K562 (cell line): ENCODE measurements around the gene PLEKHA7. TPM values are rescaled to one million over a fixed set of nuclear protein-coding genes. Genes with fewer than 3 reads are reported as not detected.

Source experiments
- ATAC-seq: fragments of 200-7000 bp; cut with Tn5 transposase; 3 replicates; pipeline ENCODE4 v1.9.1; 2020; ENCODE audit warnings: moderate library complexity
- BruUV-seq: library from RNA; stranded (reverse); fragments of 400-500 nt; replicated peaks from 2 replicates; lab custom pipeline; 2021; lab: Mats Ljungman, UMichigan
- CTCF ChIA-PET: fragments of 300-600 bp; formaldehyde crosslinking; extraction: SDS; loops from one replicate; lab custom pipeline; 2021; ENCODE audit warnings: low intra/inter-chr PET ratio; lab: Yijun Ruan, JAX
- POLR2A ChIA-PET: fragments of 300-600, 350-650 bp; sonication (Branson Sonifier 250); formaldehyde crosslinking; extraction: SDS; loops from one replicate; lab custom pipeline; 2021; ENCODE audit warnings: antibody characterized with exemption, inconsistent platforms; lab: Yijun Ruan, JAX
- DNase-seq, 4 experiments: peaks; one replicate each; pipeline versions ENCODE4 v3.0.0 to v3.0.0-alpha.2; 2011 to 2018; ENCODE audit warnings: low spot score in 3 of 4, mixed read lengths in 3 of 4; ENCODE audit errors: extremely low read depth in 1 of 4
- FAIRE-seq: peaks from 2 replicates; lab custom pipeline; 2011; peaks lifted over from hg19 to GRCh38; lab: Jason Lieb, UNC
- H2AFZ ChIP-seq: 2 replicates; pipeline ENCODE4 v1.6.0; 2011; ENCODE audit warnings: low read depth, low read length, control low read depth, inconsistent platforms
- H3K27ac ChIP-seq: fragments of 200-600 bp; 3 replicates; pipeline ENCODE4 v1.8.0; 2011; ENCODE audit warnings: low read depth, mild to moderate bottlenecking, control low read depth, inconsistent platforms, low read length, moderate library complexity, mixed read lengths; ENCODE audit errors: extremely low read depth
- H3K27me3 ChIP-seq, 2 experiments: fragments of 300-600 bp in 1 of 2; 2 replicates in 1 of 2; 3 replicates in 1 of 2; pipeline versions ENCODE4 v1.6.0 to v1.8.0; 2011; ENCODE audit warnings: inconsistent platforms in 2 of 2, low read length in 2 of 2, mild to moderate bottlenecking in 1 of 2, mixed read lengths in 1 of 2, moderate library complexity in 1 of 2; ENCODE audit not compliant: control insufficient read depth in 2 of 2, insufficient read depth in 2 of 2
- H3K36me3 ChIP-seq: fragments of 300-600 bp; 3 replicates; pipeline ENCODE4 v1.8.0; 2011; ENCODE audit warnings: mild to moderate bottlenecking, low read length, inconsistent platforms; ENCODE audit not compliant: control insufficient read depth, insufficient read depth
- H3K4me1 ChIP-seq, 2 experiments: fragments of 200-600 bp in 1 of 2; replicated peaks in 1 of 2; 2 replicates in 1 of 2; 3 replicates in 1 of 2; pipeline versions ENCODE4 v1.5.1 to v1.8.0; 2011; ENCODE audit warnings: inconsistent platforms in 2 of 2, low read length in 2 of 2, mild to moderate bottlenecking in 1 of 2, mixed read lengths in 1 of 2, moderate library complexity in 1 of 2; ENCODE audit not compliant: control insufficient read depth in 2 of 2, insufficient read depth in 2 of 2
- H3K4me2 ChIP-seq: 2 replicates; pipeline ENCODE4 v1.6.1; 2011; ENCODE audit warnings: low read length, control low read depth, inconsistent platforms, mixed read lengths; ENCODE audit not compliant: insufficient read depth
- H3K4me3 ChIP-seq: fragments of 200-600 bp; sonication (generic), shearing (Covaris generic); 2 replicates; pipeline ENCODE4 v1.5.1; 2016; ENCODE audit warnings: control low read depth, inconsistent platforms
- H3K79me2 ChIP-seq: fragments of 200-600 bp; 3 replicates; pipeline ENCODE4 v1.8.0; 2011; ENCODE audit warnings: low read length, inconsistent platforms; ENCODE audit not compliant: control insufficient read depth, insufficient read depth
- H3K9ac ChIP-seq, 2 experiments: 2 replicates each; pipeline versions ENCODE4 v1.6.0 to v1.6.1; 2011; ENCODE audit warnings: low read depth in 2 of 2, low read length in 2 of 2, control low read depth in 1 of 2, inconsistent platforms in 1 of 2, mild to moderate bottlenecking in 1 of 2, mixed read lengths in 1 of 2; ENCODE audit not compliant: insufficient read depth in 1 of 2
- H3K9me1 ChIP-seq: one replicate; pipeline ENCODE4 v1.6.0; 2011; ENCODE audit warnings: inconsistent platforms, mild to moderate bottlenecking, low read length, moderate library complexity; ENCODE audit not compliant: control insufficient read depth, insufficient read depth
- H3K9me3 ChIP-seq: replicated peaks from 2 replicates; pipeline ENCODE4 v1.5.1; 2011; ENCODE audit warnings: low read depth, low read length, inconsistent platforms; ENCODE audit not compliant: control insufficient read depth, insufficient read depth
- H4K20me1 ChIP-seq: replicated peaks from 2 replicates; pipeline ENCODE4 v1.6.1; 2011; ENCODE audit warnings: low read length, inconsistent platforms, mixed read lengths; ENCODE audit not compliant: control insufficient read depth, insufficient read depth
- CTCF ChIP-seq, 3 experiments: IDR thresholded peaks in 2 of 3; conservative IDR thresholded peaks in 1 of 3; 2 replicates each; pipeline ENCODE4 v1.5.1; 2011 to 2012; ENCODE audit warnings: low read length in 3 of 3, mild to moderate bottlenecking in 3 of 3, control low read depth in 2 of 3, improper control_type of control experiment in 1 of 3, inconsistent platforms in 1 of 3, low read depth in 1 of 3, mixed read lengths in 1 of 3, moderate library complexity in 1 of 3; ENCODE audit not compliant: insufficient read depth in 2 of 3
- TCF15 ChIP-seq: fragments of 250-450 bp; sonication (Bioruptor Pico); IDR thresholded peaks from 2 replicates; pipeline ENCODE4 v1.8.0; 2022; ENCODE audit warnings: moderate library complexity, mild to moderate bottlenecking, inconsistent platforms
- ZNF408 ChIP-seq: fragments of 250-450 bp; sonication (Bioruptor Pico); IDR thresholded peaks from 2 replicates; pipeline ENCODE4 v1.4.0; 2020; ENCODE audit warnings: low read depth, mild to moderate bottlenecking, moderate library complexity
- ZNF830 ChIP-seq: fragments of 250-450 bp; sonication (Bioruptor Pico); IDR thresholded peaks from 2 replicates; pipeline ENCODE4 v1.5.0; 2021; ENCODE audit warnings: mild to moderate bottlenecking
- WGBS: fragments of 100-300 bp; shearing (Covaris generic); methylation state at CpG from one replicate; pipeline ENCODE4 v1.1.6; 2016; ENCODE audit warnings: low coverage, mixed read lengths; ENCODE audit not compliant: insufficient coverage; ENCODE audit errors: missing lambda C conversion rate; 5-methylcytosine and 5-hydroxymethylcytosine counted together
- in situ Hi-C: fragments of 300-500 bp; cut with MboI; formaldehyde crosslinking; loops from 4 replicates; pipeline ENCODE4 v1.15.0; 2018; ENCODE audit warnings: inconsistent platforms, mixed read lengths
- intact Hi-C: fragments of 100-400 bp; cut with micrococcal nuclease; formaldehyde crosslinking; loops from 2 replicates; pipeline ENCODE4 v1.14.2; 2022
- polyA plus RNA-seq, 8 experiments: library from polyadenylated mRNA; depleted of rRNA in 4 of 8; stranded (reverse) in 5 of 8; unstranded in 3 of 8; fragments of >200 nt; fragmentation: Nextera tagmentation in 2 of 8; fragmentation: Illumina TruSeq in 1 of 8; extraction: Ambion mirVana in 2 of 8; extraction: Trizol in 1 of 8; gene quantifications; 2 replicates each; pipeline versions ENCODE4 v1.2.1 to v1.2.3, GENCODE V29; 2011 to 2014; ENCODE audit warnings: inconsistent platforms in 1 of 8, missing spikeins in 1 of 8
- total RNA-seq, 7 experiments: library from RNA; depleted of rRNA in 6 of 7; stranded (reverse); fragments of >200 nt in 6 of 7; fragmentation: Illumina TruSeq in 2 of 7; extraction: Trizol in 2 of 7; gene quantifications; 2 replicates each; pipeline versions ENCODE4 v1.2.1 to v1.2.3, GENCODE V29; 2011 to 2021; ENCODE audit warnings: low replicate concordance in 1 of 7

PLEKHA7 gene
- total and polyA plus RNA-seq, 9 of the 15 experiments (the other 6 are each of a cell fraction or from before 2014, with no cell fraction given): 0.06 to 0.77 (median 0.20) TPM; not detected in 1

- TF ChIP-seq CTCF (IDR thresholded peaks at IDR 0.05 in 2 of 3, conservative IDR thresholded peaks at IDR 0.05 in 1 of 3; ENCODE audit: insufficient read depth in 2 of 3, low read depth in 1 of 3, low read length in 3 of 3): peak; percentile 83 to 87 (median 85)
- no peak for TF ChIP-seq TCF15 (CRISPR knock-in tag)
- TF ChIP-seq, all 486 proteins: peak for 8
These were observed 228.6 kb downstream of the PLEKHA7 start (continued) for GRCh38 chr11:16785520-16786128.

- ATAC-seq (no peak), FAIRE-seq (no peak), DNase-seq (no peak)
- Histone ChIP-seq H3K27ac (no peak overlapping the region), H3K9ac (no peak overlapping the region), H3K79me2 (no peaks in the 10 kb centered on the region), H3K4me2 (no peak overlapping the region), H2AFZ (no peak overlapping the region), H3K4me3 (no peak overlapping the region), H3K9me3 (no peaks in the 10 kb centered on the region), H3K4me1 (peaks cover under 1 to 7% of the 10 kb centered on the region in 2 experiments; a peak in 3 of 5 replicates), H3K36me3 (no peaks in the 10 kb centered on the region), H3K9me1 (peaks cover 4% of the 10 kb centered on the region), H4K20me1 (peaks cover 11% of the 10 kb centered on the region; the same call in 1 of the 2 replicates), H3K27me3 (peaks cover 8 to 26% of the 10 kb centered on the region in 2 experiments; a peak in 3 of 5 replicates)
- 0% methylated on average over 2 of the region's 2 CpGs for WGBS
- ChIA-PET POLR2A (interaction anchor here (1.0 to 1.4 kb wide), 2 partner anchors 8 to 179 kb away, joined by 3 to 5 read pairs; no protein-coding TSS in a partner anchor), CTCF (no interaction called here)
- intact Hi-C loops: loop anchor here (5.0 kb wide), 1 partner anchor 38 kb away; no protein-coding TSS in a partner anchor
- TF ChIP-seq ZNF408 (CRISPR knock-in tag) (no peak), ZNF830 (no peak)
- in situ Hi-C loops: loop anchor here (10.0 kb wide), 1 partner anchor 280 kb away; no protein-coding TSS in a partner anchor
- no TSS peak for BruUV-seq
These were observed 229.5 kb downstream of the PLEKHA7 start for GRCh38 chr11:16784666-16785065.
